ENCODE data around the gene ATP9B. TPM values are rescaled to one million over a fixed set of nuclear protein-coding genes. Genes with fewer than 3 reads are reported as not detected.

ATP9B gene
- total and polyA plus RNA-seq, 2 experiments from 2014 or later = 8.5 to 12.8 TPM

- no peaks in the 10 kb centered on the region for H3K27me3 ChIP-seq (replicated peaks; ENCODE audit: insufficient read depth)
- DNase-seq = no peak
- no peaks in the 10 kb centered on the region for H4K20me1 ChIP-seq (ENCODE audit: insufficient read depth)
- no peaks in the 10 kb centered on the region for H3K9me2 ChIP-seq (ENCODE audit: insufficient read depth)
- H3K27ac ChIP-seq = no peak overlapping the region
- H3F3A ChIP-seq (ENCODE audit: insufficient read depth) = peaks cover 13% of the 10 kb centered on the region; the same call in 1 of the 2 replicates
- no peak overlapping the region for H2AFZ ChIP-seq
- H3K36me3 ChIP-seq (ENCODE audit: low read depth) = no peaks in the 10 kb centered on the region; the same call in 1 of the 2 replicates
- H3K4me2 ChIP-seq (ENCODE audit: unreplicated experiment) = no peak overlapping the region
- 95 to 97% methylated on average over 12 of the region's 12 CpGs for WGBS, 2 experiments (ENCODE audit: low coverage in 1 of 2, low lambda C conversion rate in 2 of 2, missing lambda C conversion rate in 2 of 2)
- H3K9me3 ChIP-seq (ENCODE audit: low read depth) = no peaks in the 10 kb centered on the region
- H3K4me3 ChIP-seq = no peak overlapping the region
- in situ Hi-C loops (cut with MboI) = no loop called here
- TF ChIP-seq EZH2 (IDR thresholded peaks at IDR 0.05; ENCODE audit: insufficient read depth, poor library complexity, severe bottlenecking) = no peak
- no peaks in the 10 kb centered on the region for H3K4me1 ChIP-seq (ENCODE audit: insufficient read depth)
- no peak overlapping the region for H3K9ac ChIP-seq
- no peaks in the 10 kb centered on the region for H3K79me2 ChIP-seq (ENCODE audit: insufficient read depth)
These were observed 268.4 kb downstream of the ATP9B start for GRCh38 chr18:79337620-79338019.

DNA sequence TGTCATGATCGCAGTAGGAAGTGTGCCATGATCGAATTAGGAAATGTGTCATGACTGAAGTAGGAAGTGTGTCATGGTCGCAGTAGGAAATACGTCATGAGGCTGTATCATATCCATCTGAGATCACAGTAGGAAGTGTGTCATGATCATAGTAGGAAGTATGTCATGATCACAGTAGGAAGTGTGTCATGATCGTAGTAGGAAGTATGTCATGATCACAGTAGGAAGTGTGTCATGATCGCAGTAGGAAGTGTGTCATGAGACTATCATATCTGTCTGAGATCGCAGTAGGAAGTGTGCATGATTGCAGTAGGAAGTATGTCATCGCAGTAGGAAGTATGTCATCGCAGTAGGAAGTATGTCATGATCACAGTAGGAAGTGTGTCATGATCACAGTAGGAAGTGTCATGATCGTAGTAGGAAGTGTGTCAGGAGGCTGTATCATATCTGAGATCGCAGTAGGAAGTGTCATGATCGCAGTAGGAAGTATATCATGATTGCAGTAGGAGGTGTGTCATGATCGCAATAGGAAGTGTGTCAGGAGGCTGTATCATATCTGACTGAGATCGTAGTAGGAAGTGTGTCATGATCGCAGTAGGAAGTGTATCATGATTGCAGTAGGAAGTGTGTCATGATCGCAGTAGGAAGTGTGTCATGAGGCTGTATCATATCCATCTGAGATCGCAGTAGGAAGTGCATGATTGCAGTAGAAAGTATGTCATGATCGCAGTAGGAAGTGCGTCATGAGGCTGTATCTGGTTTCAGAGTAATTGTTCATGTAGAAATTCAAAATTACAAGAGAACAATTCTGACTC, 270.1 kb downstream of the ATP9B start:
- Histone ChIP-seq H3F3A (ENCODE audit: insufficient read depth) (peaks cover 13% of the 10 kb centered on the region; the same call in 1 of the 2 replicates), H3K4me2 (ENCODE audit: unreplicated experiment) (no peak overlapping the region), H3K9me3 (ENCODE audit: low read depth) (no peaks in the 10 kb centered on the region), H3K79me2 (ENCODE audit: insufficient read depth) (no peaks in the 10 kb centered on the region), H3K4me3 (no peak overlapping the region), H3K27ac (no peak overlapping the region), H3K36me3 (ENCODE audit: low read depth) (no peaks in the 10 kb centered on the region; the same call in 1 of the 2 replicates), H2AFZ (no peak overlapping the region), H3K9me2 (ENCODE audit: insufficient read depth) (no peaks in the 10 kb centered on the region), H3K9ac (no peak overlapping the region), H3K4me1 (ENCODE audit: insufficient read depth) (no peaks in the 10 kb centered on the region), H4K20me1 (ENCODE audit: insufficient read depth) (no peaks in the 10 kb centered on the region), H3K27me3 (replicated peaks; ENCODE audit: insufficient read depth) (no peaks in the 10 kb centered on the region)
- no peak for TF ChIP-seq EZH2 (IDR thresholded peaks at IDR 0.05; ENCODE audit: insufficient read depth, poor library complexity, severe bottlenecking)
- TF ChIP-seq EZH2phosphoT487 (IDR thresholded peaks at IDR 0.05; ENCODE audit: insufficient read depth, low read depth) = no peak
- no peak for DNase-seq
- in situ Hi-C loops (cut with MboI) = no loop called here
- WGBS, 2 experiments (ENCODE audit: low coverage in 1 of 2, low lambda C conversion rate in 2 of 2, missing lambda C conversion rate in 2 of 2) = 94 to 95% methylated on average over 19 of the region's 19 CpGs

- Histone ChIP-seq H3K27me3 (replicated peaks; ENCODE audit: insufficient read depth) (no peaks in the 10 kb centered on the region), H3K4me3 (no peak overlapping the region), H3K4me2 (ENCODE audit: unreplicated experiment) (no peak overlapping the region), H3K9ac (no peak overlapping the region), H3K4me1 (ENCODE audit: insufficient read depth) (no peaks in the 10 kb centered on the region), H3K79me2 (ENCODE audit: insufficient read depth) (no peaks in the 10 kb centered on the region), H4K20me1 (ENCODE audit: insufficient read depth) (no peaks in the 10 kb centered on the region), H3F3A (ENCODE audit: insufficient read depth) (peaks cover 10% of the 10 kb centered on the region; the same call in 1 of the 2 replicates), H3K27ac (no peak overlapping the region), H3K36me3 (ENCODE audit: low read depth) (peaks cover 15% of the 10 kb centered on the region; the same call in 1 of the 2 replicates), H3K9me2 (ENCODE audit: insufficient read depth) (no peaks in the 10 kb centered on the region), H3K9me3 (ENCODE audit: low read depth) (no peaks in the 10 kb centered on the region), H2AFZ (no peak overlapping the region)
- WGBS, 2 experiments (ENCODE audit: low coverage in 1 of 2, low lambda C conversion rate in 2 of 2, missing lambda C conversion rate in 2 of 2) = 90 to 91% methylated on average over 17 of the region's 17 CpGs
- in situ Hi-C loops (cut with MboI) = no loop called here
- no peak for TF ChIP-seq EZH2 (IDR thresholded peaks at IDR 0.05; ENCODE audit: insufficient read depth, poor library complexity, severe bottlenecking)
- TF ChIP-seq EZH2phosphoT487 (IDR thresholded peaks at IDR 0.05; ENCODE audit: insufficient read depth, low read depth) = no peak
- DNase-seq = no peak
These were observed 274.5 kb downstream of the ATP9B start for GRCh38 chr18:79343567-79344207.

GRCh38 chr18:79344208-79344581, 275.0 kb downstream of the ATP9B start:
- H3K4me2 ChIP-seq (ENCODE audit: unreplicated experiment) = no peak overlapping the region
- TF ChIP-seq EZH2 (IDR thresholded peaks at IDR 0.05; ENCODE audit: insufficient read depth, poor library complexity, severe bottlenecking) (no peak), EZH2phosphoT487 (IDR thresholded peaks at IDR 0.05; ENCODE audit: insufficient read depth, low read depth) (no peak)
- H3K4me1 ChIP-seq (ENCODE audit: insufficient read depth) = no peaks in the 10 kb centered on the region
- in situ Hi-C loops (cut with MboI) = no loop called here
- H2AFZ ChIP-seq = no peak overlapping the region
- H3K27ac ChIP-seq = no peak overlapping the region
- H4K20me1 ChIP-seq (ENCODE audit: insufficient read depth) = no peaks in the 10 kb centered on the region
- H3K27me3 ChIP-seq (replicated peaks; ENCODE audit: insufficient read depth) = no peaks in the 10 kb centered on the region
- no peaks in the 10 kb centered on the region for H3K9me2 ChIP-seq (ENCODE audit: insufficient read depth)
- H3K36me3 ChIP-seq (ENCODE audit: low read depth) = peaks cover 15% of the 10 kb centered on the region; the same call in 1 of the 2 replicates
- H3K9me3 ChIP-seq (ENCODE audit: low read depth) = no peaks in the 10 kb centered on the region
- DNase-seq = no peak
- H3F3A ChIP-seq (ENCODE audit: insufficient read depth) = peaks cover 5% of the 10 kb centered on the region; the same call in 1 of the 2 replicates
- 96% methylated on average over 2 of the region's 2 CpGs for WGBS, 2 experiments (ENCODE audit: low coverage in 1 of 2, low lambda C conversion rate in 2 of 2, missing lambda C conversion rate in 2 of 2)
- no peak overlapping the region for H3K9ac ChIP-seq
- no peaks in the 10 kb centered on the region for H3K79me2 ChIP-seq (ENCODE audit: insufficient read depth)
- no peak overlapping the region for H3K4me3 ChIP-seq

Measured in GM23248 (cell line).